ENCODE measurements around the gene HOXA5. TPM values are rescaled to one million over a fixed set of nuclear protein-coding genes. Genes with fewer than 3 reads are reported as not detected.

The HOXA5 gene
- total RNA-seq, 2 donors from 2014 or later = 0.33 to 0.64 TPM

DNA sequence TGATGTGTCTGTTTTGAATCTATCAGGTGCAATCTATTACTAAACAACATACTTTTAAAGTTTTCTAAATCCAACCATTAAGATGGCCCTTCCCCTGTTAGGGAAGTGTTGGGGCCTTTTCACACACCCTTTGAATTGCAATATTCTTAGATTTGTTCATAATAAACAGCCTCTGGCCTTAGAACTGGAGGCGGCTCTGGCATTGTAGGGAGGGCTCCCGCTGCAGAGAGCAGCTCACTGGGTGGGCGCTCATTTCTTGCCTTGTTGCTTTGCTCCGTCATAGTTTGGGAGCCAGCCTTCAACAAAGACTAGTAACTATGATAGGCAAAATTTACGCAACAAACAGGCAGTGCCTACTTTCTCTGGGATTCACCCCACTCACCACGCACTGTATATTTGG, 34.9 kb upstream of the HOXA5 start:
- Mint-ChIP-seq H3K27ac (no peak overlapping the region), H3K27me3 (peaks cover 21 to 28% of the 10 kb centered on the region in 2 donors), H3K4me3 (no peak overlapping the region), H3K36me3 (no peaks in the 10 kb centered on the region), H3K9me3 (no peaks in the 10 kb centered on the region), H3K4me1 (ENCODE audit: low read depth in 2 of 2) (peaks cover 6 to 16% of the 10 kb centered on the region in 2 donors)
- DNase-seq (ENCODE audit: low spot score) (no peak), ATAC-seq (no peak)

DNA sequence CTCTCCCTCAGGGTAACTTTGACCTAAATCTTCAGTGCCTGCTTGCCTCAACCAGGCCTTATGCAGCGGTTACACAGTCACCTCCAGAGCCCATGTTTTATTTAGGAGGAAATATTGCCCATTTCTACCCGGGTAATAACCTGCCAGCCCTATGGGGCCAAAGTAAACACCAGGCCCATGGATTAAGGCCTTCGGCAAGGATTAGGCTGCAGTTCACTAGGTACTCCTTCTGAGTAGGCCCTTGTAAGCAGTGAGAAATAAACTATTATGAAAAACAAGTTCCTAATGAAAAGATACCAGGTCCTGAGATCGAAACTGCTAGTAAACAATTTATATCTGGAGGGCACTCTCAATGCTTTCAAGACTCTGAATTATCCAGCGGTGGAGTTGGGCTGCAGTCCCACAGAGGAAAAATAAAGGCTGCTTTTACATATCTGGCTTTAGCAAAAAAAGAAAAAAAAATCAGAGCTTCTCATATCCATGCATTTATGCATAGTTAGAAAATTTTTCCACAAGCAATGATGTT, 34.4 kb upstream of the HOXA5 start:
- Mint-ChIP-seq H3K36me3 (no peaks in the 10 kb centered on the region), H3K4me1 (ENCODE audit: low read depth in 2 of 2) (peaks cover 6 to 16% of the 10 kb centered on the region in 2 donors), H3K4me3 (no peak overlapping the region), H3K27me3 (peaks cover 21 to 26% of the 10 kb centered on the region in 2 donors), H3K27ac (no peak overlapping the region), H3K9me3 (no peaks in the 10 kb centered on the region)
- DNase-seq (ENCODE audit: low spot score) = no peak
- no peak for ATAC-seq

DNA sequence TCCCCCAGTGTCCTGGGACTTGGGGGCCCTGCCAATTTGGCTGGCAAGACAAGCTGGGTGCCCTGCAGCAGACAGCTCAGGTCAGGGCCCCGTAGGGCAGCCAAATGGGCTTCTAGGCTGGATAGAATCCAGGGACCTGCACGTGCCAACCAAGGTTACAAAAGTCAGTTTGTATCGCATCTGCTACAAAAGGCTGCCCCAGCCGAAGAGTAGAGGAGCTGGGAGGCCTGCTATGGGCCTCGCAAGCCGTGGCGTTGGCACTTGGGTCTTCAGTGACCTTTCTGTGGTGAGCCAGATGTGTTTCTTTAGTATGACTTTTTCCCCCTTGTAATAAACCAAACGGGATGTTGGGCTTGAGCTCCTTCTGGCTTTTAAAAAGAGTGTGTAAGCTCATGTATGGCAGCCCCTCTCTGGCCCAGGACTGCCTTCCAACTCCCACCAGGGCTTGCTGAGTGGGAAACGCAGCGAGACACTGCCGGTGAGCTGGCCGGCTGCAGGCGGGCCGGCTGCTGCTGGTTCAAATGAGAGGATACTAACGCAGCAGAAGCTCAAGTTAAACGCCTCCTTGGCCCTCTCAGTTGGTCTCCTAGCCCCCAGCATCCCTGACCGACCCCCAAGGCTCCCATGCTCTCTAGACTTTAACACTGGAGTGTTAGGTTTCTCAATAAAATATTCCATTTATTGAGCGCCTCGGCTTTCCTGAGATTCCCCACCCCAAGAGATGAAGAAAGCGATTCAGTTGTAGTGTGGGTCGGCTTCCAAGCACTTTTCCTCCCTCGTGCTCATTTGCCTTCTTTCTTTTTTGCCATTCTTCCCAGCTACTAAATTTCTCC, 33.7 kb upstream of the HOXA5 start:
- Mint-ChIP-seq H3K27me3 (peaks cover 21 to 26% of the 10 kb centered on the region in 2 donors), H3K36me3 (peaks cover under 1% of the 10 kb centered on the region), H3K4me3 (no peak overlapping the region), H3K9me3 (no peaks in the 10 kb centered on the region), H3K4me1 (ENCODE audit: low read depth in 2 of 2) (peaks cover 11 to 17% of the 10 kb centered on the region in 2 donors), H3K27ac (no peak overlapping the region)
- ATAC-seq (no peak), DNase-seq (ENCODE audit: low spot score) (no peak)

DNA sequence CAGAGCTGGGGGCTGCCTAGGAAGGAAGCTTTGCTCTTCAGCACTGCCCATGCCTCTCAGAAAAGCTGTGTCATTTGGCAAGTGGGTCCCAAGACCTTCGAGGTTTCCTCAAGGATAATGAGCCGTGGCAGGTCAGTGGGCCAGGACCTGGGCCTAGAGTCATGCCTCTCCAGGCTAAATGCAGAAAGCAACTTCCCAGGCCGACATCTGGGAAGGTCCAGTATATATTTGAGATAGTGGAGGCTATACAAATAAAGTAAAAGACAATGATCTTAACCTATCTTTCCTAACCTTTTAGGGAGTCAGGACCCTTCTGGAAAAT, 33.0 kb upstream of the HOXA5 start:
- H3K27me3 Mint-ChIP-seq = peaks cover 27 to 33% of the 10 kb centered on the region in 2 donors
- ATAC-seq = no peak
- no peak for DNase-seq (ENCODE audit: low spot score)
- H3K4me1 Mint-ChIP-seq (ENCODE audit: low read depth in 2 of 2) = peaks cover 18 to 22% of the 10 kb centered on the region in 2 donors
- no peak overlapping the region for H3K4me3 Mint-ChIP-seq
- no peaks in the 10 kb centered on the region for H3K9me3 Mint-ChIP-seq
- H3K36me3 Mint-ChIP-seq = peaks cover 5% of the 10 kb centered on the region
- no peak overlapping the region for H3K27ac Mint-ChIP-seq

DNA sequence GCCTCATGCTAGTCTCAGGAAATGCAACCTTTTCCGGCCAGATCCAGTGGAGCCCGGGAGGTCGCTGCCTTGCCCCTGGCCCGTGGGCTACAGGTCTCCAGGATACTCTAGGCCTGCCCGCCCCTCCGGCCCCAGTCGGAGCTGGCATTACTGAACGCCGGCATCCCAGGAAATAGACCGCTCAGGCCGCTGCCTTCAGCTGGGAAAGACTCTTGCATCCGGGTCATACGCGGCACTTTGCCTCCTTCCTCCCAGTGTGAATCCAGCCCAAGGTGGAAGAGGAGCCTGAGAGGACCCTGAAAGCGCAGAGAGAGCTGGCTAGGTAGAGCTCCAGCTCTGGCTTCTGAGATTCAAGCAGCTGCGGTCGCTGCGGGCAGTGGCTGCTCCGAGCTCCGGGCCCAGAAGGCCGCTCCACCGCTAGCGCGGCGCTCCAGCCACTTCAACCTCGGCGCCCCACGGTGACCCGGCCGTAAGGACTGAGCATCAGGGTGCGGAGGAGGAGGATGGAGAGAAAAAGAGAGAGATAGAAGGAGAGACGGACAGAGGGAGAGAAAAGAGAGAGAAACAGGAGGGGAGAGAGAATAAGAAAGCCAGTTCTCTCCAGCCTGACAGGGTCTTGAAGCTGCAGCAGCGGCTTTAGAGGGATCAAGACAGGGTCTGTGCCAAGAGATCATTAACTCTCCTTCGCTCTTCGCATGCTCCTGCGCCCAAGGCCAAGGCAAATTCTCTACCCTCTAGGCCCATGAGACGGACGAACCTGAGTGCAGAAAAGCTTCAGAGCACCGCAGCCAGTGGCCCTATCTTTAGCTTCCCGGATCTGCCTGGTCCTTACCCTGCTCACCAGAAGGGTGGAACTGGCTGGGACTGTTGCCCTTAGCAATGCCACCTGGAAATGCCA, 32.4 kb upstream of the HOXA5 start:
- Mint-ChIP-seq H3K27me3 (peaks cover 27 to 39% of the 10 kb centered on the region in 2 donors), H3K4me3 (no peak overlapping the region), H3K27ac (no peak overlapping the region), H3K36me3 (peaks cover 5% of the 10 kb centered on the region), H3K9me3 (no peaks in the 10 kb centered on the region), H3K4me1 (ENCODE audit: low read depth in 2 of 2) (peaks cover 24% of the 10 kb centered on the region in 2 donors)
- ATAC-seq (no peak), DNase-seq (ENCODE audit: low spot score) (no peak)

DNA sequence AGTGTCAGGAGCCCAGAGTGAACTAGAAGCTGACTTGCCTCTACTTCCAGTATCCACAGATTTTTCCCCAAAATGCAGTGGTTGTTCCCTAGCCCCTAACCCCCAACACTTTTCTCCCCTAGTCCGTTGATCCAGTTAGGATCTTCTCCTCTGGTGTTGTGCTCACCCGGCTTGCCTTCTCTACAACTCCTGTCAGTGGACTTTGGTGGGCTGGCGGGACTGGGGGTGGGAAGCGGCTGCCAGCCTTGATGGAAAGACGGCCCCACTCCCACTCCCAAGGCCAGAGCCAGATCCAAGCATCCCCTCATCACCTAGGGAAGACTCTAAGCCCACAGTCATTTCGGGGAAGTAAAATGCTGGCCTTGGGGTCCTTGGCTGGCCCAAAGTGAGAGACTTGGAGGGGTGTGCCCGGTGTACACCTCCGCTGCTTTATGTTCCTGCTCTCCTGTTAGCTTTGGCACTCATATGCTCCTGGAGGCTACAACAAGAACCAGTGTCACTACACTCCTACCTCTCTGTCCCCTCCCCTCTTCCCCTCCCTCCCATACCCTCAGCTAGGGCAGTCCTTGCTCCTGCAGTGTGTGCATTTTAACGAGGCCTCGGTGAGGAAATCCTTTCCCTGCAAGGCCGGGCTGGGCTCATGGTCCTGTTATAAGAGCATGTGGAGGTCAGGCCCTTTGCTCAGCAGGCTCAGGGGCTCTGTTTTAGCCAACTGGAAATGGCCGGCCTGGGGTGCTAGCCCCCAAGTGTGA, 31.6 kb upstream of the HOXA5 start:
- Mint-ChIP-seq H3K4me3 (peak overlapping the region; percentile 34), H3K27ac (no peak overlapping the region), H3K36me3 (peaks cover 5% of the 10 kb centered on the region), H3K9me3 (no peaks in the 10 kb centered on the region), H3K27me3 (peaks cover 30 to 47% of the 10 kb centered on the region in 2 donors), H3K4me1 (ENCODE audit: low read depth in 2 of 2) (peaks cover 21 to 32% of the 10 kb centered on the region in 2 donors)
- ATAC-seq = no peak
- DNase-seq (ENCODE audit: low spot score) = no peak

DNA sequence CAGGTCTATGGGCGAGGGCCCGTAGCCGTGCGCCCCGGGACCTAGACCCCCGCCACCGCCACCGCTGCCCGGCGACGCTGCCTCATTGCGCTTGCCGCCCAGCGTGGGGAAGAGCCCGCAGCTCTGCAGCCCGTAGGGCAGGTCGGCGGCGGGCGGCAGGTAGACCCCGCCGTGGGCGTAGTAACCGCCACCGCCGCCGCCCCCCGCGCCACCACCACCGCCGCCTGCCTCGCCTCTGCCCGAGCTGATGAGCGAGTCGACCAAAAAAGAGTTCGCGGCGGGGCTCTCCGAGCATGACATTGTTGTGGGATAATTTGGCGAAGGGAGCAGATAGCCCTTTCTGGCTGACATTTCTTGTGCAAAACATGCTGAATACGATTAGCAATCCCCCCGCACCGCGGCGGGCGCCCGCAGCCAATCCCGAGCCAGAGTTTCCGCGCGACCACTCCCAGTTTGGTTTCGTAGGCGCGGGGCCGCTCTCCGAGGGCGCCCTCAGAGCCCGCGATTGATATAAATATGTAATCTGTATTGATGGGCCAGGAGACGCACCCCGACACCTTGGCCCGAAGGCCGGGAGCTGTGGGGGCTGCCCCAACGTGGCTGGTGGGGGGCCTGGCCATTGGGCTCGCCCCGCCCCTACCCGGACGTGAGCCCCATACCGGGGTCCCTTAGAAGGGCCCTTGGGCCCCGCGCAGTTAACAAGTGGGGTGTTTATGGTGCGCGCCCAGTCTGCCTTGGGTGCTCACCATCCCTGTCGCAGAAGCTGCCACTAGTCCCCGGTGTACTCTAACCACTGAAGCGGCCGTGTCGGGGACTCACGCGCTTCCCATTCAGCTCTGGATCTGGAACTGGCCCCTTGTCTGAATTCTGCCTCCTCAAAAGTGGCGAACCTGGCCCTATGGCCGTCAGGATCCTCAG, 30.7 kb upstream of the HOXA5 start, which contains the start of gene HOXA10:
HOXA10 (minus strand) TSS at position 365 of the 918 bp plus-strand sequence; CDS start at position 351, 14 bp downstream.
- Mint-ChIP-seq H3K4me1 (ENCODE audit: low read depth in 2 of 2) (peaks cover 15 to 26% of the 10 kb centered on the region in 2 donors), H3K27me3 (peaks cover 27 to 38% of the 10 kb centered on the region in 2 donors), H3K27ac (no peak within 1 kb of the TSS), H3K36me3 (peaks cover 5% of the 10 kb centered on the region), H3K9me3 (no peaks in the 10 kb centered on the region), H3K4me3 (peak within 1 kb of the TSS; percentile 63)
- ATAC-seq = no peak
- DNase-seq (ENCODE audit: low spot score) = no peak

DNA sequence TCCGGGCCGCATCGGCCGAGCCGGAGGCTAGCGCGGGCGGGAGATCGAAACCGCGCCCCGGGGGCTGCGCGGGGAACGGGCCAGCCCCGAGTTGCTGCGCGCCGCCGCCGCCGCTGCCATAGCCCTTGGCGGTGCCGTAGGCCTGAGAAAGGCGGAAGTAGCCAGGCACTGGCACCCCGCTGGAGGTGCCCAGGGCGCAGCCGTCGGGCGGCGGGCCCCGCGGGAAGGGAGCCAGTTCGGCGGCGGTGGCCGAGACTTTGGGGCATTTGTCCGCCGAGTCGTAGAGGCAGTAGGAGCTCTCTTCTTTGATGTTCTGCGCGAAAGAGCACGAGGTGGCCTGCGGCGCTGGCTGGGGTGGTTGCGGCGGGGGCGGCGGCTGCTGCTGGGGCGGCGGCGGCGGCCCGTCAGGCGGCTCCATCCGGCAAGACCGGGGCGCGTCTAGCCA, 30.1 kb upstream of the HOXA5 start:
- Mint-ChIP-seq H3K4me1 (ENCODE audit: low read depth in 2 of 2) (peaks cover 19 to 31% of the 10 kb centered on the region in 2 donors), H3K36me3 (peaks cover 10% of the 10 kb centered on the region), H3K4me3 (peak overlapping the region; percentile 63), H3K9me3 (no peaks in the 10 kb centered on the region), H3K27ac (no peak overlapping the region), H3K27me3 (peaks cover 31 to 43% of the 10 kb centered on the region in 2 donors)
- DNase-seq (ENCODE audit: low spot score) (peak; percentile 72), ATAC-seq (peak; percentile 82 to 88)

DNA sequence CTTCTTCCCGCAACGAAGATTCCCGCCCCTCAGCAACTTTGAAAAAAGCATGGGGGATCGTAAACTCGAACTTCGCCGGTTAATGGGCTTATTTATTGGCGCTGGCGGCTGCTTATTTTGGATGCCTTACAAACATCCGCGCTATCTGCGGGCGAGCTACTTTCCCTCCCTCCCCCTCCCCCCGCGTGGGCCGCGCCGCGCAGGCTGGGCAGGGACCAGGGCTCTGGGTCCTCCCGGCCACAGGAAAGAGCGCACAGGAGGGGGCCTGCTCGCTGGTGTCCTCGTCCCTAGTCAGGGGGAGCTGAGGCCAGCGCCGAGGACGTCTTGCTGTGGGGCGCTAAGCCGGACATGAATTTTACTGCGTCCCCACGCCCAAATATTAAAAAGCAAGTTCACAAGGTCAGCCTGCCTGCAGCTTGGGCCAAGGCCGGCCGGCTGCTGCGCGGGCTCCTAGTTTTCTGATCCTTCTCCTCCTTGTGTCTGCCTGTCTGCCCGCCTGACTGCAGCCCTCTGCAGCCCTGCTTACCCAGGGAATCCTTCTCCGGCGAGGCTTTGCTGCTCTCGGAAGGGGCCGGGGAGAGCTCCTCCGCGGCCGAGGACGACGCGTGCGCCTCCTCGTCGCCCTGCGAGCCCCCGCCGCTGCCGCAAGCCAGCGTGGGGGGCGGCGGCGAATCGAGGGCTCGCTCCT, 29.5 kb upstream of the HOXA5 start:
- DNase-seq (ENCODE audit: low spot score) (no peak), ATAC-seq (peak in 1 of 2 donors; percentile 20)
- no peaks in the 10 kb centered on the region for H3K9me3 Mint-ChIP-seq
- H3K27ac Mint-ChIP-seq = no peak overlapping the region
- peaks cover 32 to 40% of the 10 kb centered on the region in 2 donors for H3K27me3 Mint-ChIP-seq
- H3K4me3 Mint-ChIP-seq = peak overlapping the region; percentile 63
- peaks cover 21 to 32% of the 10 kb centered on the region in 2 donors for H3K4me1 Mint-ChIP-seq (ENCODE audit: low read depth in 2 of 2)
- H3K36me3 Mint-ChIP-seq = peaks cover 12% of the 10 kb centered on the region

DNA sequence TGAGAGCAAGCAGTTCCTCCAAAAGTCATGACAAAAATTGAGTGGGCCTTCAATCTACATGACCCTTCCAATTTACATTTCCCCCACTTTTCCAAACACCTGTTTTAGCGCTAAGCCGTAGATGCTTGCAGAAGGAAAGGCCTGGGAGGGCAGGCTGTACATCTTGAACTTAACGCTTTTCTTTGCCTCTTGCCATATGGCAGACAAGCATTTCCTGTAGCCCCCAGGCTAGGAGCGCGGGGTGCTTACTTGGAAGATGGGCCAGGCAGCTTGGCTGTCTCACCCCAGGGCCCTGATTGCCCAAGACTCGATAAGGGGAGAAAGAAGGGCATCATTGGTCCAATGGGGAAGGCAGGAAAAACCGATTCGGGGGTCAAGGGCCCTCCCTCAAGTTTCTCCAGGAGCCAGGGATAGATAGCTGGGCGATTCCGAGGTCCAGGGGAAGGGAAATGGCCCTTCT, 28.9 kb upstream of the HOXA5 start:
- ATAC-seq = no peak
- Mint-ChIP-seq H3K36me3 (peaks cover 12% of the 10 kb centered on the region), H3K4me3 (peak overlapping the region; percentile 84), H3K4me1 (ENCODE audit: low read depth in 2 of 2) (peaks cover 21 to 33% of the 10 kb centered on the region in 2 donors), H3K27ac (peak overlapping the region; percentile 59 to 67), H3K27me3 (peaks cover 39 to 42% of the 10 kb centered on the region in 2 donors), H3K9me3 (no peaks in the 10 kb centered on the region)
- DNase-seq (ENCODE audit: low spot score) = no peak

DNA sequence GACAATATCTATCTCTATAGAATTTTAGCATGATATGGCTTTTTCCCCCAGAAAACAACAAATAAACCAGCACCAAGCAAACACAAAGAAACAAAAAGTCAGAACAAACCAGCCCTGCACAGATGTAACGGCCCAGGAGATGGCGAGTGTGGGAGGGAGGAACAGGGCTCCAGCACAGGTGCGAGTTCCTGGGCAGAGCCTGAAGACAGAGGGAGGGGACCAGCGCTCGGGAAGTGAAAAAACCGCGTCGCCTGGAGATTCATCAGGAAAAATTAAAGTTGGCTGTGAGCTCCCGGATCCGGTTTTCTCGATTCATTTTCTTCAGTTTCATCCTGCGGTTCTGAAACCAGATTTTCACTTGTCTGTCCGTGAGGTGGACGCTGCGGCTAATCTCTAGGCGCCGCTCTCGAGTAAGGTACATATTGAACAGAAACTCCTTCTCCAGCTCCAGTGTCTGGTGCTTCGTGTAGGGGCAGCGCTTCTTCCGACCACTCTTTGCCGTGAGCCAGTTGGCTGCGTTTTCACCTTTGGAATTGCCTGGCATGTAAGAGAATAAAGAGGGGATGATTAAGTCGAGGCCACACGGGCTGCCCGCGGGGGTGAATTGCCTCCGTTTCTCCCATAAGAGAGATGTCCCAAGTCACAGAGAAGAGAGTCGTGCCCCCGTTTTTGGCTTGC, 28.3 kb upstream of the HOXA5 start:
- Mint-ChIP-seq H3K27me3 (peaks cover 42 to 48% of the 10 kb centered on the region in 2 donors), H3K36me3 (peaks cover 12% of the 10 kb centered on the region), H3K4me3 (peak overlapping the region; percentile 84), H3K4me1 (ENCODE audit: low read depth in 2 of 2) (peaks cover 24 to 38% of the 10 kb centered on the region in 2 donors), H3K9me3 (no peaks in the 10 kb centered on the region), H3K27ac (peak overlapping the region; percentile 59 to 67)
- ATAC-seq (no peak), DNase-seq (ENCODE audit: low spot score) (no peak)
